ENCODE results near the gene SPAAR. TPM values are rescaled to one million over a fixed set of nuclear protein-coding genes. Genes with fewer than 3 reads are reported as not detected.

SPAAR gene, protein sequence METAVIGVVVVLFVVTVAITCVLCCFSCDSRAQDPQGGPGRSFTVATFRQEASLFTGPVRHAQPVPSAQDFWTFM
- total RNA-seq: 0.39 and 1.2 TPM in 2 replicates

DNA sequence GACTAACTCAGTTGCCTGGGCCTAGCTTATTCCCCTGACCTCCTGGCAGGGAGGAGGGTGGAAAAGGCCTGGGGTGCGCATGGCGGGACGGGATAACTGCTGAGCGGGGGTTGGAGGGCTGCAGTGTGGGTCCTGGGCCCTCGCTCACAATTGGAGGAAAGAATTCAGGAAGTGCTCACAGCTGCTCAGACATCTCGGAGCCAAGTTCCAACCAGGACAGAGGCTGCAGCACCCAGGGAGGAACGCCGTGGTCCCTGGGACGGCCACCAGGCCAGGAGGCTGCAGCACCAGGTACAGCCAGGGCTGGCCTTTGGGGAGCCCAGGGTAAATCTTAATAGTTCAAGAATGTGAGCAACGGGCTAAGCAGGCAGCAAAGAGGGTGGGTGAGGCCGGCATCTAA is at the start of gene SPAAR:
Gene SPAAR (plus strand): TSS at position 217 of the 400 bp plus-strand sequence. CDS start 974 bp downstream, outside the sequence.

DNA sequence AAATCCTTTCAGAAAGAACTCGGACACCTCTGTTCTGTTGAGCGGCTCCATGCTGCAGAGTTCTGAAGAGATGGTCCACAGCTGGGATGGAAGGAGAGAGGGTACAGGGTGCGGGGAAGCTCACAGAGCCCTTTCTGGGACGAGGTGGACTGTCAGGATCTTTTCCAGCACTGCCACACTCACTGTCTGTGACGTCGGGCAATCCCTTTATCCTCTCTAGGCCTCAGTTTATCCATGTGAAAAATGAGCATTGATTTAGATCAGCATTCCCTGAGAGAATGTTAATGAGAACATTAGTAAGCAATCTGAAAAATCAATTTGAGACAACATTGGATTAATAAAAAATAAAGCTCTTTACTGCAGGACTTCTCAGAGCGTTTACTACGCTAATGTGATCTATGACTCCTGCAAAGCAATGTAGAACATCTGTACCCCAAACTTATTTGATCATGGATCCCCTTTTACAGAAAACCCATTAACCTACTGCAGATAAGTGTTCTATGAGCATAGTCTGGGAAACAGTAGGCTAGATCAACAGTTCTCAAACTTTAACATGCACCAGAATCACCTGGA is 38.9 kb upstream of the SPAAR start, which contains the start of gene OR13J1:
Gene OR13J1 (minus strand): TSS at position 51 of the 573 bp plus-strand sequence. CDS start 0 bp downstream, at position 51.

DNA sequence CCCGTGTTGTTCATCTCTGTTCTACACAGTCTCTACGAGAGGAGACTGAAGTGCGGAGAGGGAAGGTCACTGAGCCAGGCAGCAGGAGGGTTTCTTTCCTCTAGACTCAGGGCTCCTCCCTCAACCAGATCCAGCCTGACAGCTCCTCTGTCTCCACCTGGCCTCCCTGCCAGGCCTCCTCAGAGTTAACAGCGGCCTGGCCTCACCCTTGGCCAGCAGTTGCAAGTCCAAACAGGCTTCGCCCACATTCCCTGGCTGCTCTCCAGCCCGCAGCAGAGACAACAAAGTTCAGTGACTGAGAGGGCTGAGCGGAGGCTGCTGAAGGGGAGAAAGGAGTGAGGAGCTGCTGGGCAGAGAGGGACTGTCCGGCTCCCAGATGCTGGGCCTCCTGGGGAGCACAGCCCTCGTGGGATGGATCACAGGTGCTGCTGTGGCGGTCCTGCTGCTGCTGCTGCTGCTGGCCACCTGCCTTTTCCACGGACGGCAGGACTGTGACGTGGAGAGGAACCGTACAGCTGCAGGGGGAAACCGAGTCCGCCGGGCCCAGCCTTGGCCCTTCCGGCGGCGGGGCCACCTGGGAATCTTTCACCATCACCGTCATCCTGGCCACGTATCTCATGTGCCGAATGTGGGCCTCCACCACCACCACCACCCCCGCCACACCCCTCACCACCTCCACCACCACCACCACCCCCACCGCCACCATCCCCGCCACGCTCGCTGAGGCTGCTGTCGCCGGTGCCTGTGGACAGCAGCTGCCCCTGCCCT is 3.2 kb upstream of the SPAAR start, which contains the start of gene HRCT1:
Gene HRCT1 (plus strand): TSS at position 291 of the 768 bp plus-strand sequence. CDS start 86 bp downstream, at position 377.

DNA sequence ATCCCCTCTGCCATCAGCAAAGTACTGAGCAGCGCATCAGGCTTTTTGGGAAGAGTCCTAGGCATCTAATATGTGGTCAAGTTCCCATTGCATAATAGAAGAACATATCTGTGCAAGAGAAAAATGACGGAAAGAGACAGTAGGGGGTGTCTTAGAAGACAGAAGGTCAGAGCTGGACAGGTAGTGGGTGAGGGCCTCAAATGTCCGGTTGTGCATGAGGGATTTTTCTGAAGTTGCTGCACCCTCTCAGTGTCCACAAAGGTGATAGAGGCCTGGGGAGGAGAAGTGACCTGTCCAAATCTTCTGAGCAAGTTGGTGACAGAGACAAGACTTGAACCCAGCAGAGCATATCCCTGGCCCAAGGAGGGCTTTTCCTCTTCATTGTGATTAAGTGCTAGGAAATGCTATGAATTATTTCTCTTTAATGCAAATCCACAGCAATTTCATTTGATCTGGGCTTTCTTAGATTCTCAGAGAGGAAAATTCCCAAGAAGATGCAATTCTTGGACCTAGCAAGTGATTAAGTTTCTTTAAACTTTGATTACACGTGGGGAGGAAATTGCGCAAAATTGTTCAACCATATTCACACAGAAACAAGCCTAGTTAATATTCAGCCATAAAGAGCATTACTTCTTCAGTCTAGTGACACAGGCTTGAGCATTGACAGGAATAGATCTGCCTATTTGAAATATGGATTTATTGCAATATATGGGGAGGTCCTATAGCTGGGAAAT is 49.0 kb downstream of the SPAAR start, which contains the start of gene OR2S2:
Gene OR2S2 (minus strand): TSS at position 51 of the 734 bp plus-strand sequence. CDS start 56 bp downstream, outside the sequence.

Other genes with a start within 250 kb of the SPAAR start
- gene ARHGEF39, start 244.3 kb upstream of the SPAAR start, total RNA-seq: 3.7 and 40.2 TPM in 2 replicates
- gene CA9, start 235.6 kb upstream of the SPAAR start, total RNA-seq: 6.7 and 52.0 TPM in 2 replicates
- 464 and 956 TPM in 2 replicates for gene TPM2, start 219.6 kb upstream of the SPAAR start, total RNA-seq
- 184 and 414 TPM in 2 replicates for gene TLN1, start 177.3 kb upstream of the SPAAR start, total RNA-seq
- 49.4 and 88.2 TPM in 2 replicates for gene CREB3, start 176.8 kb upstream of the SPAAR start, total RNA-seq
- gene GBA2, start 160.3 kb upstream of the SPAAR start, total RNA-seq: 14.7 and 19.6 TPM in 2 replicates
- 14.9 and 23.8 TPM in 2 replicates for gene RGP1, start 160.2 kb upstream of the SPAAR start, total RNA-seq
- gene MSMP, start 155.2 kb upstream of the SPAAR start, total RNA-seq: not detected in 2 replicates
- gene NPR2, start 117.9 kb upstream of the SPAAR start, total RNA-seq: 19.0 and 27.6 TPM in 2 replicates
- gene SPAG8, start 97.2 kb upstream of the SPAAR start, total RNA-seq: 0.26 and 0.48 TPM in 2 replicates
- gene HINT2, start 94.4 kb upstream of the SPAAR start, total RNA-seq: 26.4 and 45.3 TPM in 2 replicates
- not detected in 2 replicates for gene FAM221B, start 80.8 kb upstream of the SPAAR start, total RNA-seq
- gene TMEM8B, start 80.3 kb upstream of the SPAAR start, total RNA-seq: 2.3 and 6.9 TPM in 2 replicates
- not detected in 2 replicates for gene OR13J1, start 39.1 kb upstream of the SPAAR start, total RNA-seq
- gene HRCT1, start 3.3 kb upstream of the SPAAR start, total RNA-seq: 0.13 and 3.4 TPM in 2 replicates
- 0.39 TPM in 1 of 2 replicates, not detected in the other for gene OR2S2, start 48.7 kb downstream of the SPAAR start, total RNA-seq
- gene RECK, start 127.4 kb downstream of the SPAAR start, total RNA-seq: 8.9 and 15.7 TPM in 2 replicates
- 27.7 and 46.0 TPM in 2 replicates for gene GLIPR2, start 227.2 kb downstream of the SPAAR start, total RNA-seq